T-helper 2 cell treated with Interferon-gamma antibody and Interleukin-4, amounts not matched to agents 5 μg/mL and 100 μg/mL, for 36 hours (primary cell): ENCODE results near the gene CBX1.
A peak's percentile ranks its signal among the peaks of the same experiment; 100 is the strongest.
"Not testable (repeated sequence)": the region's sequence is repeated elsewhere in the genome, so short reads cannot be mapped to it uniquely, and the experiment has no call there.

Experiments
- DNase-seq: peaks from one replicate; pipeline ENCODE4 v3.0.0; 2021; ENCODE audit warnings: low spot score
- H3K27ac Mint-ChIP-seq: one replicate; pipeline ENCODE4 v1.8.0; 2021; ENCODE audit warnings: mild to moderate bottlenecking, mixed read lengths
- H3K27me3 Mint-ChIP-seq: one replicate; pipeline ENCODE4 v1.8.0; 2021; ENCODE audit warnings: low read depth, mixed read lengths
- H3K36me3 Mint-ChIP-seq: one replicate; pipeline ENCODE4 v1.8.0; 2021; ENCODE audit warnings: low read depth, mixed read lengths
- H3K4me1 Mint-ChIP-seq: one replicate; pipeline ENCODE4 v1.8.0; 2021; ENCODE audit warnings: low read depth, mixed read lengths
- H3K4me3 Mint-ChIP-seq: one replicate; pipeline ENCODE4 v1.8.0; 2022; ENCODE audit warnings: mild to moderate bottlenecking, moderate library complexity, mixed read lengths
- H3K9me3 Mint-ChIP-seq: one replicate; pipeline ENCODE4 v1.8.0; 2021; ENCODE audit warnings: mixed read lengths

CBX1 gene

DNA sequence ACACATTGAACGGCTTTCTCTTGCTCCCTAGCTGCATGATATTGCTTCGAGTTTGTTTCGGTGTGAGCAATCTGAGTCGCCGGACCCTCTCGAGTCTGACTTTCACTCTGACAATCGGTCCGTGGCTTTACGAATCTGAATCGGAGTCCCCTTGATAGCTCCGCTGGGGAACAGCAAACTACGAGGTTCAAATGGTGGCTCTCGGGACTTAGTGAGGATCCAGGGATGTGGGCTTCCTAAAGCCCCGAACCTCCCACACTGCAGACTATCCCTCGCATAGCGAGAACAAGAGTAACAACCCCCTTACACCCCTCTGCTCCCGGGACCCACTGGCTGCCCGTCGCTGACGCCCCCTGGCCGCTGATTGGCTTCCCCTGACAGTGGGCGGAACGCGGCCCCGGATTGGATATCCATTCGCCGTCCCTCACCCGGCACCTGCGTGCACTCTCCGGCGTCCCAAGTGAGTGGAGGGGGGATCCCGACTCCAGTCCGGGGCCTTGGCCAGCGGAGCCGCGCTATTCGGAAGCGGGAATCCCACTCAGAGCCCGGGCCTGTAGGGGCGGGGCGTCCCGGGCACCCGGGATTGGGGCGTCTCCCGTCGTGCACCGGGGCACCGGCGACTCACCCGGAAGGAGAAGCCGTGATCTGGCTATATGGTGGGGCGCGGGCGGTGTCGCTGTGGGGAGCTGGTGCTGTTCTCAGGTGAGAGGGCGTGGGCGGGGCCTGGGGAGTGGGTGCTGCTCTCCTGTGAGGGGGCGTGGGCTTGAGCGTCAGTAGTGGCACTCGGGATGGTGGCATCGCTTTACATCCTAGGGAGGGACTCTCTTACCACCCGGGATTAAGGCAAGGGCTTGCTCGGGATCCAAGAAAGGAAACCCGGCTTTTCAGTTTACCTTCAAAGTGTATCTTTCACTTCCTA is 6.1 kb upstream of the CBX1 start, which contains the start of gene SNX11:
SNX11 (plus strand) TSS at position 630 of the 919 bp plus-strand sequence. CDS start 4,278 bp downstream, outside the sequence.
- DNase-seq, result peak; percentile 93
- Mint-ChIP-seq H3K4me1 (peaks cover 52% of the 10 kb centered on the region), H3K27ac (peak within 1 kb of the TSS; percentile 95), H3K36me3 (peaks cover 8% of the 10 kb centered on the region), H3K9me3 (peaks cover 4% of the 10 kb centered on the region), H3K4me3 (peak within 1 kb of the TSS; percentile 98), H3K27me3 (no peaks in the 10 kb centered on the region)

DNA sequence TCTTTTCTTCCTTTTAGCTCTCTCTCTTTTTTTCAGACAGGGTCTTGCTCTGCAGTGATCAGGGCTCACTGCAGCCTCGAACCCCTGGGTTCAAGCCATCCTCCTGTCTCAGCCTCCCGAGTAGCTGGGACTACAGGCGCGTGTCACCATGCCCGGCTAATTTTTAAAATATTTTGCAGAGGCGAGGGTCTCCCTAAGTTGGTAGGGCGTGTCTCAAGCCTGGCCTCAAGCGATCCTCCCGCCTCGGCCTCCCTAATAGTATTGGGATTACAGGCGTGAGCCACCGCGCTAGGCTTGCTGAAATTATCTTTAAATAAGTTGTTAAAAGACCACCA is 5.5 kb upstream of the CBX1 start:
- H3K36me3 Mint-ChIP-seq, result peaks cover 2% of the 10 kb centered on the region
- H3K9me3 Mint-ChIP-seq, result peaks cover 4% of the 10 kb centered on the region
- H3K4me1 Mint-ChIP-seq, result peaks cover 49% of the 10 kb centered on the region
- peak overlapping the region; percentile 98 for H3K4me3 Mint-ChIP-seq
- peak overlapping the region; percentile 95 for H3K27ac Mint-ChIP-seq
- no peaks in the 10 kb centered on the region for H3K27me3 Mint-ChIP-seq
- DNase-seq, result no peak

DNA sequence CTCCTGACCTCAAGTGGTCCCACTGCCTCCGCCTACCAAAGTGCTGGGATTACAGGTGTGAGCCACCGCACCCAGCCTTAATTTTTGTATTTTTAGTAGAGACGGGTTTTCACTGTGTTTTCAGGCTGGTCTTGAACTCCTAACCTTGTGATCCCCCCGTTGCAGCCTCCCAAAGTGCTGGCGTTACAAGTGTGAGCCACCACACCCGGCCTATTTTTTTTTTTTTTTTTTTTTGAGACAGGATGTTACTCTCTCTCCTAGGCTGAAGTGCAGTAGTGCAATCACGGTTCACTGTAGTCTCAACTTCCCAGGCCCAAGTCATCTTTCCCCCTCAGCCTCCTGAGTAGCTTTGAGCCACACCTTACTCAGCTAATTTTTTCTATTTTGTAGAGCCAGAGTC is 3.2 kb upstream of the CBX1 start:
- H3K36me3 Mint-ChIP-seq, result peaks cover 6% of the 10 kb centered on the region
- H3K4me1 Mint-ChIP-seq, result peaks cover 49% of the 10 kb centered on the region
- H3K27me3 Mint-ChIP-seq, result no peaks in the 10 kb centered on the region
- H3K9me3 Mint-ChIP-seq, result peaks cover 4% of the 10 kb centered on the region
- DNase-seq, result no peak
- H3K27ac Mint-ChIP-seq, result no peak overlapping the region
- H3K4me3 Mint-ChIP-seq, result peak overlapping the region; percentile 22

DNA sequence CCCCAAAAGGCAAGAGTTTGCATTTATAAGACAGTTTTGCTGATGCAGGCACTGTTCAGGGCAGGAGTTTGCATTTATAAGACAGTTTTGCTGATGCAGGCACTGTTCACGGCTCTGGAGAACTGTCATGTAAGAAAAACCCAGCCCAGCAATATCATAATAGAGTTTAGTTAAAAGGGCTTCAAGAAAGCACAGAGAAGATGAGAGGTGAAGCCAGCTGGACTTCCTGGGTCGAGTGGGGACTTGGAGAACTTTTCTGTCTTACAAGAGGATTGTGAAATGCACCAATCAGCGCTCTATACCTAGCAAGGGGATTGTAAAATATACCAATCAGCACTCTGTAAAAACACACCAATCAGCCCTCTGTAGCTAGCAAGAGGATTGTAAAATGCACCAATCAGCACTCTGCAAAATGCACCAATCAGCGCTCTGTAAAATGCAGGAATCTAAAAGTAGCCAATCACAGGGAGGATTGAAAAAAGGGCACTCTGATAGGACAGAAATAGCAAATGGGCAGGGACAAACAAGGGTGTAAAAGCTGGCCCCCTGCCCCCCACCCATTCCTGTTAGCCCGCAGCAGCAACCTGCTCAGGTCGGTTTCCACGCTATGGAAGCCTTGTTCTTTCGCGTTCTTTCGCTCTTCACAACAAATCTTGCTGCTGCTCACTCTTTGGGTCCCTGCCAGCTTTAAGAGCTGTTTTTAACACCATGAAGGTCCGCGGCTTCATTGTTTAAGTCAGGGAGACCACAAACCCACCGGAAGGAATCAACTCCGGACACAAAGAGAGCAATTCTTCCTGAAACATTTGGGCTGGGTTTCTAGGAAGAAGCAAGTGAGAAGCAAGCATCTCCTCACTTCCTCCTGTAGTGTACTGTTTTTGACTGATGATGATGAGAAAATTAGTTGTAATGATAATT is 1.8 kb upstream of the CBX1 start:
- H3K27ac Mint-ChIP-seq, result peak overlapping the region; percentile 34
- peaks cover 4% of the 10 kb centered on the region for H3K9me3 Mint-ChIP-seq
- peaks cover 6% of the 10 kb centered on the region for H3K36me3 Mint-ChIP-seq
- peak; percentile 17 for DNase-seq
- peak overlapping the region; percentile 56 for H3K4me3 Mint-ChIP-seq
- H3K27me3 Mint-ChIP-seq, result no peaks in the 10 kb centered on the region
- H3K4me1 Mint-ChIP-seq, result peaks cover 42% of the 10 kb centered on the region

DNA sequence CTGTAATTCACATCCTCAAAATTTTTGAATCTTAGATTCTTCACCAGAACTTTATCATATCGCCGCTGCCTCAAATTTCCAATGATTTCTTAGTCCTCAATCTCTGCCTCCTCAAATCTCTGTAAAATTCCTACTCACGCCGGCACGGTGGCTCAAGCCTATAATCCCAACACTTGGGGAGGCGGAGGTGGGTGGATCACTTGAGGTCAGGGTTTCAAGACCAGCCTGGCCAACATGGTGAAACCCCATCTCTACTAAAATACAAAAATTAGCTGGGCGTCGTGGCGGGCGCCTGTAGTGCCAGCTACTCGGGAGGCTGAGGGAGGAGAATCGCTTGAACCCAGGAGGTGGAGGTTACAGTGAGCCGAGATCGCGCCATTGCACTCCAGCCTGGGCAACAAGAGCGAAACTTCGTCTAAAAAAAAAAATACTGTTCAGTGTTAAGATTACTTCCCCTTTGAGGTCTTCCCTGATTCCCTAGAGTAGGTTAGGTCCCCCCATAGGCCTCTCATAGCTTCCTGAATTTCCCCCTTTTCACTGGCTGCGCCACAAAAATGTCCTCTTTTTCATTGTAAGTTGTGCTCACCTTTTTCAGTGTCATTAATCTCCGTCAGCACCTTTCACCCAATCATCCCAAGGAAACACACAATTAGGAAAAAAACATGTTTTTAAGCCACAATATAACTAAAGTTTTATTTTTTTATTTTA is 919 bp upstream of the CBX1 start:
- peak overlapping the region; percentile 78 for H3K27ac Mint-ChIP-seq
- peaks cover 6% of the 10 kb centered on the region for H3K36me3 Mint-ChIP-seq
- peaks cover 38% of the 10 kb centered on the region for H3K4me1 Mint-ChIP-seq
- peak overlapping the region; percentile 71 for H3K4me3 Mint-ChIP-seq
- H3K27me3 Mint-ChIP-seq, result no peaks in the 10 kb centered on the region
- no peak for DNase-seq
- H3K9me3 Mint-ChIP-seq, result peaks cover 4% of the 10 kb centered on the region

DNA sequence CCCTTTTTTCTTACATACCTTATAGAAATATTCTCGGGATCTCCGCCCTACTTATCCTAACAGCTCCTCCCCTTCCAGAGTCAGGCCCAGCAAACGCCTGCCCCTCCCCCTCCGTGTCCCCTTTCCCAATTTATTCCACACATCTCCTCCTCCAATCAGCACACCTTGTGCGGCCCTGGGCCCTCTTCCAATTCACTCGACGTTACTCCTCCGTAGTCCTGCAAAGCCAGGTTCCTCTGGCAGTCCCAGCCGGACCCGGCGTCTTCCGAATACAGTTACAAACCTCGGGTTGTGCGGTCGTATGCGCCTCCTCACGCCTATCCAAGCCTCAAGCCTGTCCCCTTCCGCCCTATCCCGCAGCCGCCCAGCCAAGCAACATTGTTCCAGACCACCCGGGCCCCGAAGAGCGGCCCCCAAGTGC is 677 bp downstream of the CBX1 start:
- Mint-ChIP-seq H3K4me3 (peak overlapping the region; percentile 97), H3K9me3 (peaks cover 4% of the 10 kb centered on the region), H3K27me3 (no peaks in the 10 kb centered on the region), H3K27ac (peak overlapping the region; percentile 88), H3K4me1 (peaks cover 32% of the 10 kb centered on the region), H3K36me3 (peaks cover 6% of the 10 kb centered on the region)
- DNase-seq, result no peak

DNA sequence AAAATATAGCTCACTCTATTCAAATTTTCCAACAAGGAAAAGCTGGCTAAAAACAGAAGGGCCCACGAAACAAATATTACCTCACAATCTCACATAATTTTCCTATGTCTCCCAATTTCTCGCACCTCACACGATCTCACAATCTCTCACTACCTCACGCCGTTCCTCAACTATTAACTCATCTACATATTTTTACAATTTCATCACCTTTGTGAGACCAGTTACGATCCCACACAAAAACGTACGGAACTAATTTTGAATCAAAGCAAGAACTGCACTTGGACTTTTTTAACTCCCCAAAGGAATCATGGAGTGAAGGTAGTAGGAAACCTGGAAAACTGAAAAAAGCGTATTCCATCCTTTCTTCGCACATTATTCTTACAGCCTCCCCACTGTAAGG is 1.1 kb downstream of the CBX1 start:
- Mint-ChIP-seq H3K4me3 (peak overlapping the region; percentile 97), H3K27me3 (no peaks in the 10 kb centered on the region), H3K9me3 (peaks cover 4% of the 10 kb centered on the region), H3K27ac (no peak overlapping the region), H3K4me1 (peaks cover 32% of the 10 kb centered on the region), H3K36me3 (peaks cover 8% of the 10 kb centered on the region)
- no peak for DNase-seq

DNA sequence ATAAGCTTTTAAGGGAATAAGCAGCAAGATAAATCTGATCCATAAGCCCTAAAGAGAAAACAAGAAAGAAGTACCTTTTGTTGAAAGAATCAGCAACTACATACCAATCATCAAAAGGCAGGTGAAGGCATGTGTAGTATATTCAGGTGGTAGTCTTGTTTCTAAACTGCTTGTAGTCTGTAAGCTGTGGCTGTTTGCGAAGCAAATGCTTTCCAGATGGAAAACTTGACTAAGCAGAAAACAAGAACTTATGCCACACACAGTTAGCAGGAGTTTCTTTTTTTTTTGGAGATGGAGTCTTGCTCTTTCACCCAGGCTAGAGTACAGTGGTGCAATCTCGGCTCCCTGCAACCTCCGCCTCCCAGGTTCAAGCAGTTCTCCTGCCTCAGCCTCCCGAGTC is 5.7 kb downstream of the CBX1 start:
- Mint-ChIP-seq H3K4me1 (peaks cover 7% of the 10 kb centered on the region), H3K9me3 (no peaks in the 10 kb centered on the region), H3K27me3 (no peaks in the 10 kb centered on the region), H3K27ac (no peak overlapping the region), H3K36me3 (peaks cover 13% of the 10 kb centered on the region), H3K4me3 (no peak overlapping the region)
- no peak for DNase-seq

DNA sequence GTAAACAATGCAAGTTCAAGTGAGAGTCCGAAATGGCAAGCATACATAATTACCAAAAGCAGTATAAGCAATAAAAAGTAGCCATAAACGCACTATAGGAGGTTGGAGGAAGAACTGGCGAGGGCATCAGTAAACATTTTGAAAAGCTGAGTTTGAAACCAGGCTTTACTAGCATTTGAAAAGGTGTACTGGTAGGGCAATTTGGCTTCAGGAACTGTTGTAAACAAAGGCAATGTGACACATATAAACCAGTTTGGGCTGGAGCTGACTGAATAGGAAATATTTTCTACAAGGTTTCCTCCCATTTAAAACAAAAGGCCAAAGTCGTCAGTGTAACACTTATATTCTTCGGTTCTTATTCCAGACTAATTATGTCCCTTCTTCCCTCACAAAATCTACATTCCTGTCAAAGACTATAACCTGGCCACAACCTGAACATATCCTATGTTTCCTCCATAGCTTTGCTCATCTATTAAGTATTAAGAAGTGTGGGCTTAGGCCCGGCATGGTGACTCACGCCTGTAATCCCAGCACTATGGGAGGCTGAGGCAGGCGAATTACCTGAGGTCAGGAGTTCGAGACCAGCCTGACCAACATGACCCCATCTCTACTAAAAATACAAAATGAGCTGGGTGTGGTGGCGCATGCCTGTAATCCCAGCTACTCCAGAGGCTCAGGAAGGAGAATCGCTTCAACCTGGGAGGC is 7.8 kb downstream of the CBX1 start:
- Mint-ChIP-seq H3K4me1 (no peaks in the 10 kb centered on the region), H3K4me3 (no peak overlapping the region)

DNA sequence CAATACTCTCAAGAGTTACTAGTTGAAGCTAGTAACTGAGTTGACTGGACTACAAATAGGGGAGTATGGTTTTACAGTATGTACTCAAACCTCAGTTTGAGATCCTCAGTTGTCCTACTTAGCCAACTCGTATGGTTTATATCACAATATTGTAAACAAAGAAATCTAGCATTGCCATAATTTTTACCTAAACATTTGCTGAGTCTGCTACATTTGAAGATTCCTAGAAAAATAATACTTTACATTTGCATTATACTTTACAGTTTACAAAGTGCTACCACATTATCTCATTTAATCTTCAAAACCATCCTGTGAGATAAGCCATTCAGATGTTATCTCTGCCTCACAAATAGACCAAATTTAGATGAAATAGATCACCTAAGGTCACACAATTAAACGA is 16.3 kb downstream of the CBX1 start:
- no peaks in the 10 kb centered on the region for H3K36me3 Mint-ChIP-seq
- no peak overlapping the region for H3K4me3 Mint-ChIP-seq
- no peaks in the 10 kb centered on the region for H3K9me3 Mint-ChIP-seq
- H3K4me1 Mint-ChIP-seq, result peaks cover 9% of the 10 kb centered on the region
- DNase-seq, result no peak
- no peaks in the 10 kb centered on the region for H3K27me3 Mint-ChIP-seq
- no peak overlapping the region for H3K27ac Mint-ChIP-seq

More for the DNA sequence above, 7.8 kb downstream of the CBX1 start:
- Mint-ChIP-seq H3K36me3 (peaks cover 12% of the 10 kb centered on the region), H3K27me3 (no peaks in the 10 kb centered on the region), H3K27ac (no peak overlapping the region), H3K9me3 (no peaks in the 10 kb centered on the region)
- DNase-seq, result no peak

DNA sequence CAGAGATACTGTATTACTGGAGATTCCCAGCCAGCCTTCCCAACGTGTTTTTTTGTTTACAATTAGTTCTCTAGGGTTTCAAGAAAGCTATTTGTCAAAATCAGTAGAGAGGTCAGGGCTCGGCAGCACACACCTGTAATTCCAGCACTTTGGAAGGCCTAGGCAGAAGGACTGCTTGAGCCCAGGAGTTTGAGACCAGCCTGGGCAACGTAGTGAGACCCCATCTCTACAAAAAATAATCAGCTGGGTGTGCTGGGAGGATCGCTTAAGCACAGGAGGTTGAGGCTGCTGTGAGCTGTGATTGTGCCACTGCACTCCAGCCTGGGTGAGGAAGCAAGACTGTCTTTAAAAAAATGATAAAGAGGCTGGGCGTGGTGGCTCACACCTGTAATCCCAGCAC is 19.4 kb downstream of the CBX1 start:
- Mint-ChIP-seq H3K36me3 (no peaks in the 10 kb centered on the region), H3K27me3 (no peaks in the 10 kb centered on the region), H3K4me1 (peaks cover 9% of the 10 kb centered on the region), H3K9me3 (no peaks in the 10 kb centered on the region), H3K27ac (no peak overlapping the region), H3K4me3 (no peak overlapping the region)
- no peak for DNase-seq

DNA sequence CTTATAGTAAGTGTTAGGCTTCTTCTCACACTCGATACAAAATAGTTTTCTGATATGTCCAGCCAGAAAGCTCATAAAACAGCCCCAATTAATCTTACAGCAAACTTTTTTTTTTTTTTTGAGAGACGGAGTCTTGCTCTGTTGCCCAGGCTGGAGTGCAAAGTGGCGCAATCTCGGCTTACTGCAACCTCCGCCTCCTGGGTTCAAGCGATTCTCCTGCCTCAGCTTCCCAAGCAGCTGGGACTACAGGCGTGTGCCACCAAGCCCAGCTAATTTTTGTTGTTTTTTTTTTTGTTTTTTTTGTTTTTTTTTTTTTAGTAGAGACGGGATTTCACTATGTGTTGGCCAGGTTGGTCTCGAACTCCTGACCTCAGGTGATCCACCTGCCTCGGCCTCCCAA is 24.1 kb downstream of the CBX1 start:
- not testable (repeated sequence) for H3K4me3 Mint-ChIP-seq, H3K27ac Mint-ChIP-seq, H3K9me3 Mint-ChIP-seq

More for the DNA sequence above, 24.1 kb downstream of the CBX1 start:
- H3K27me3 Mint-ChIP-seq, DNase-seq, H3K4me1 Mint-ChIP-seq: not testable (repeated sequence)
- peaks cover 21% of the 10 kb centered on the region for H3K36me3 Mint-ChIP-seq
